ENCODE results near the gene SGSH.

Gene SGSH

GRCh38 chr17:80183581-80184422 lies 36.3 kb downstream of the SGSH start:
- no peak for DNase-seq (ENCODE audit: low read depth)

- no peak for DNase-seq (ENCODE audit: low read depth)
These were observed 37.3 kb downstream of the SGSH start for GRCh38 chr17:80182845-80183223.

- DNase-seq (ENCODE audit: low read depth) = no peak
These were observed 37.9 kb downstream of the SGSH start for GRCh38 chr17:80182118-80182844.

GRCh38 chr17:80181431-80181830 lies 38.7 kb downstream of the SGSH start:
- no peak for DNase-seq (ENCODE audit: low read depth)

GRCh38 chr17:80180192-80180591 lies 39.9 kb downstream of the SGSH start:
- no peak for DNase-seq (ENCODE audit: low read depth)

- no peak for DNase-seq (ENCODE audit: low read depth)
These were observed 42.0 kb downstream of the SGSH start for GRCh38 chr17:80177986-80178595.

GRCh38 chr17:80176757-80177156 lies 43.4 kb downstream of the SGSH start:
- no peak for DNase-seq (ENCODE audit: low read depth)

GRCh38 chr17:80173916-80174315 lies 46.2 kb downstream of the SGSH start:
- no peak for DNase-seq (ENCODE audit: low read depth)

GRCh38 chr17:80173126-80173525 lies 47.0 kb downstream of the SGSH start:
- no peak for DNase-seq (ENCODE audit: low read depth)

GRCh38 chr17:80171681-80172080 lies 48.5 kb downstream of the SGSH start:
- DNase-seq (ENCODE audit: low read depth) = no peak

GRCh38 chr17:80169784-80170500 lies 50.2 kb downstream of the SGSH start, which contains the start of gene CARD14:
Gene CARD14 (plus strand): TSS chr17:80170030. CDS start chr17:80181439, 11,409 bp downstream.
- DNase-seq (ENCODE audit: low read depth) = no peak

- DNase-seq (ENCODE audit: low read depth) = no peak
These were observed 51.0 kb downstream of the SGSH start for GRCh38 chr17:80169107-80169506.

- DNase-seq (ENCODE audit: low read depth) = no peak
These were observed 51.8 kb downstream of the SGSH start for GRCh38 chr17:80168371-80168770.

- DNase-seq (ENCODE audit: low read depth) = no peak
These were observed 53.7 kb downstream of the SGSH start for GRCh38 chr17:80166446-80166845.

GRCh38 chr17:80164185-80164584 lies 55.9 kb downstream of the SGSH start:
- no peak for DNase-seq (ENCODE audit: low read depth)

- DNase-seq (ENCODE audit: low read depth) = no peak
These were observed 56.8 kb downstream of the SGSH start for GRCh38 chr17:80163336-80163735.

- no peak for DNase-seq (ENCODE audit: low read depth)
These were observed 59.6 kb downstream of the SGSH start for GRCh38 chr17:80160536-80160935.
